ENCODE data around the gene ITGB7.

GRCh38 chr12:53147653-53148052 is 59.4 kb downstream of the ITGB7 start:
- TF ChIP-seq CTCF (IDR thresholded peaks at IDR 0.05) (no peak), POLR2AphosphoS5 (IDR thresholded peaks at IDR 0.05) (no peak)
